Loucy (cell line): ENCODE results near the gene IPMK.

Experiments
- H2AFZ ChIP-seq: fragments of 200-600 bp; sonication (generic); 2 replicates; pipeline ENCODE4 v1.6.0; 2016; ENCODE audit warnings: antibody characterized with exemption, mild to moderate bottlenecking, low read length, moderate library complexity
- H3F3A ChIP-seq: fragments of 200-600 bp; 2 replicates; pipeline ENCODE4 v1.6.0; 2016; ENCODE audit warnings: antibody characterized with exemption, low read depth, mild to moderate bottlenecking
- H3K27me3 ChIP-seq: fragments of 200-600 bp; sonication (generic); 2 replicates; pipeline ENCODE4 v1.6.1; 2014; ENCODE audit warnings: low read length, mild to moderate bottlenecking; ENCODE audit not compliant: insufficient read depth, poor library complexity, severe bottlenecking
- H3K36me3 ChIP-seq: fragments of 200-600 bp; sonication (generic); 2 replicates; pipeline ENCODE4 v1.6.1; 2016; ENCODE audit warnings: low read length; ENCODE audit not compliant: insufficient read depth
- H3K4me1 ChIP-seq: fragments of 200-600 bp; sonication (generic); 2 replicates; pipeline ENCODE4 v1.5.1; 2014; ENCODE audit warnings: low read length, mild to moderate bottlenecking; ENCODE audit not compliant: insufficient read depth, poor library complexity, severe bottlenecking
- H3K4me2 ChIP-seq: fragments of 200-600 bp; sonication (generic); 2 replicates; pipeline ENCODE4 v1.6.0; 2014; ENCODE audit warnings: antibody characterized with exemption, low read length, low read depth, mild to moderate bottlenecking; ENCODE audit not compliant: poor library complexity, severe bottlenecking
- H3K4me3 ChIP-seq: fragments of 200-600 bp; sonication (generic); 2 replicates; pipeline ENCODE4 v1.5.1; 2014; ENCODE audit warnings: low read length, mild to moderate bottlenecking, mixed read lengths; ENCODE audit not compliant: poor library complexity, severe bottlenecking
- H3K79me2 ChIP-seq: fragments of 200-600 bp; sonication (generic); 2 replicates; pipeline ENCODE4 v1.6.1; 2014; ENCODE audit warnings: low read length; ENCODE audit not compliant: insufficient read depth
- H3K9ac ChIP-seq: fragments of 200-600 bp; sonication (generic); 2 replicates; pipeline ENCODE4 v1.6.0; 2014; ENCODE audit warnings: mild to moderate bottlenecking, low read depth, low read length, moderate library complexity; ENCODE audit not compliant: poor library complexity, severe bottlenecking
- H3K9me2 ChIP-seq: fragments of 200-600 bp; sonication (generic); replicated peaks from 2 replicates; pipeline ENCODE4 v1.6.1; 2016; ENCODE audit warnings: low read depth, low read length, mixed read lengths
- H3K9me3 ChIP-seq: fragments of 200-600 bp; sonication (generic); 2 replicates; pipeline ENCODE4 v1.6.1; 2014; ENCODE audit warnings: mild to moderate bottlenecking, antibody characterized with exemption, low read length, low read depth; ENCODE audit not compliant: insufficient read depth
- H4K20me1 ChIP-seq: fragments of 200-600 bp; sonication (generic); 2 replicates; pipeline ENCODE4 v1.6.0; 2014; ENCODE audit warnings: antibody characterized with exemption, low read length, mild to moderate bottlenecking; ENCODE audit not compliant: insufficient read depth, poor library complexity, severe bottlenecking
- CTCF ChIP-seq: fragments of 200-600 bp; sonication (generic); conservative IDR thresholded peaks from 2 replicates; pipeline ENCODE4 v1.5.1; 2014; ENCODE audit warnings: mild to moderate bottlenecking, antibody characterized with exemption, low read length
- EZH2phosphoT487 ChIP-seq: fragments of 200-600 bp; IDR thresholded peaks from 2 replicates; pipeline ENCODE4 v1.6.1; 2018; ENCODE audit warnings: antibody characterized with exemption, mild to moderate bottlenecking, moderate library complexity, borderline replicate concordance

Gene IPMK

GRCh38 chr10:58302254-58302653 is 34.6 kb upstream of the IPMK start:
- no peaks in the 10 kb centered on the region for H3K4me1 ChIP-seq

GRCh38 chr10:58300676-58301075 is 33.0 kb upstream of the IPMK start:
- Histone ChIP-seq H3K79me2 (no peaks in the 10 kb centered on the region), H3K4me3 (no peak overlapping the region), H3K4me1 (no peaks in the 10 kb centered on the region), H2AFZ (no peak overlapping the region), H3K36me3 (no peaks in the 10 kb centered on the region), H3K9ac (no peak overlapping the region), H3K4me2 (no peak overlapping the region), H3K9me2 (no peaks in the 10 kb centered on the region), H3K27me3 (no peaks in the 10 kb centered on the region), H3F3A (no peaks in the 10 kb centered on the region), H4K20me1 (no peaks in the 10 kb centered on the region), H3K9me3 (no peaks in the 10 kb centered on the region)
- no peak for TF ChIP-seq CTCF
- TF ChIP-seq EZH2phosphoT487: no peak

More at GRCh38 chr10:58302254-58302653, 34.6 kb upstream of the IPMK start:
- H3K36me3 ChIP-seq: no peaks in the 10 kb centered on the region
- no peaks in the 10 kb centered on the region for H3K27me3 ChIP-seq
- no peak for TF ChIP-seq CTCF
- no peak for TF ChIP-seq EZH2phosphoT487
- no peaks in the 10 kb centered on the region for H3K9me2 ChIP-seq
- H3K4me3 ChIP-seq: no peak overlapping the region
- H2AFZ ChIP-seq: no peak overlapping the region
- no peaks in the 10 kb centered on the region for H3K9me3 ChIP-seq
- no peaks in the 10 kb centered on the region for H3K79me2 ChIP-seq
- H3F3A ChIP-seq: no peaks in the 10 kb centered on the region
- H4K20me1 ChIP-seq: no peaks in the 10 kb centered on the region
- H3K4me2 ChIP-seq: no peak overlapping the region
- H3K9ac ChIP-seq: no peak overlapping the region

GRCh38 chr10:58299580-58299979 is 31.9 kb upstream of the IPMK start:
- H3K4me2 ChIP-seq: no peak overlapping the region
- H3K36me3 ChIP-seq: no peaks in the 10 kb centered on the region
- no peak for TF ChIP-seq EZH2phosphoT487
- TF ChIP-seq CTCF: peak; percentile 92
- H4K20me1 ChIP-seq: no peaks in the 10 kb centered on the region
- no peaks in the 10 kb centered on the region for H3K9me2 ChIP-seq
- no peaks in the 10 kb centered on the region for H3K27me3 ChIP-seq
- H2AFZ ChIP-seq: no peak overlapping the region
- H3K9ac ChIP-seq: no peak overlapping the region
- no peaks in the 10 kb centered on the region for H3K9me3 ChIP-seq
- no peaks in the 10 kb centered on the region for H3F3A ChIP-seq
- no peak overlapping the region for H3K4me3 ChIP-seq
- H3K4me1 ChIP-seq: no peaks in the 10 kb centered on the region
- H3K79me2 ChIP-seq: no peaks in the 10 kb centered on the region
